ENCODE results near the gene LRRC61. TPM values are rescaled to one million over a fixed set of nuclear protein-coding genes. Genes with fewer than 3 reads are reported as not detected.

Gene LRRC61
- total RNA-seq, 2 donors from 2014 or later: 0.77 to 27.0 TPM

DNA sequence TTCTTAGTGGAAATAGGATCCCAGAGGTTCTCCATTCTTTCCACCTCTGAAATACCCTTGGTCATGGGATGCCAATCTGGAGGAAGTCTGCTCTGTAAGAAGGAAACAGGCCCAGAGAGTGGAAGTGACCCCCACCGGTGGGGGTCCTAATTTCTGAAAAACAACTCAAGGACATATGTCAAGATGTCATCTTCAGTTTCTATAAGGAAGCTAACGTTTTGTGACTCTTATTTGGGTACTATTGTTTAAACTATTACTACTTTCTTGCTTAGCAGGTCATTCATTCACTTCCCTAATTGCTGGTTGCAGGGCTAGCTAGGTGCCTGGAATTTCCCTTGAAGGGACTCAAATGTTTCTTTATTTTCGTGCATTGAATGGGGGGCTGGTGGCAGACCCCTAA is 54.0 kb downstream of the LRRC61 start:
- no peak for DNase-seq
- Mint-ChIP-seq H3K4me3 (no peak overlapping the region), H3K27me3 (ENCODE audit: insufficient read depth) (no peaks in the 10 kb centered on the region), H3K36me3 (ENCODE audit: low read depth) (peaks cover 26% of the 10 kb centered on the region), H3K9me3 (no peaks in the 10 kb centered on the region), H3K27ac (peak overlapping the region; percentile 91), H3K4me1 (peaks cover 63% of the 10 kb centered on the region)
- no peaks in the 10 kb centered on the region for H3K27me3 ChIP-seq (ENCODE audit: control insufficient read depth, insufficient read depth, low read length, poor library complexity, severe bottlenecking)
- no peak overlapping the region for H3K27ac ChIP-seq (ENCODE audit: low read depth, low read length)
- H3K4me1 ChIP-seq (ENCODE audit: control insufficient read depth, insufficient read depth, low read length): peaks cover 14% of the 10 kb centered on the region
- H3K9ac ChIP-seq (ENCODE audit: extremely low read depth, low read length, poor library complexity, severe bottlenecking): no peak overlapping the region
- 77 to 80% methylated on average over 1 to 3 of the region's 3 CpGs for WGBS, 2 experiments (ENCODE audit: insufficient coverage in 1 of 2, insufficient read length in 1 of 2)
- H3K9me3 ChIP-seq (ENCODE audit: control insufficient read depth, low read length): no peaks in the 10 kb centered on the region
- TF ChIP-seq, protein P1, sequence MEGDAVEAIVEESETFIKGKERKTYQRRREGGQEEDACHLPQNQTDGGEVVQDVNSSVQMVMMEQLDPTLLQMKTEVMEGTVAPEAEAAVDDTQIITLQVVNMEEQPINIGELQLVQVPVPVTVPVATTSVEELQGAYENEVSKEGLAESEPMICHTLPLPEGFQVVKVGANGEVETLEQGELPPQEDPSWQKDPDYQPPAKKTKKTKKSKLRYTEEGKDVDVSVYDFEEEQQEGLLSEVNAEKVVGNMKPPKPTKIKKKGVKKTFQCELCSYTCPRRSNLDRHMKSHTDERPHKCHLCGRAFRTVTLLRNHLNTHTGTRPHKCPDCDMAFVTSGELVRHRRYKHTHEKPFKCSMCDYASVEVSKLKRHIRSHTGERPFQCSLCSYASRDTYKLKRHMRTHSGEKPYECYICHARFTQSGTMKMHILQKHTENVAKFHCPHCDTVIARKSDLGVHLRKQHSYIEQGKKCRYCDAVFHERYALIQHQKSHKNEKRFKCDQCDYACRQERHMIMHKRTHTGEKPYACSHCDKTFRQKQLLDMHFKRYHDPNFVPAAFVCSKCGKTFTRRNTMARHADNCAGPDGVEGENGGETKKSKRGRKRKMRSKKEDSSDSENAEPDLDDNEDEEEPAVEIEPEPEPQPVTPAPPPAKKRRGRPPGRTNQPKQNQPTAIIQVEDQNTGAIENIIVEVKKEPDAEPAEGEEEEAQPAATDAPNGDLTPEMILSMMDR (conservative IDR thresholded peaks at IDR 0.05): no peak
- no peak overlapping the region for H3K4me3 ChIP-seq (ENCODE audit: low read length)
- H3K36me3 ChIP-seq (ENCODE audit: control insufficient read depth, insufficient read depth, low read length): peaks cover 18% of the 10 kb centered on the region

- Histone ChIP-seq H3K27me3 (ENCODE audit: control insufficient read depth, insufficient read depth, low read length, poor library complexity, severe bottlenecking) (no peaks in the 10 kb centered on the region), H3K9ac (ENCODE audit: extremely low read depth, low read length, poor library complexity, severe bottlenecking) (no peak overlapping the region), H3K4me3 (ENCODE audit: low read length) (no peak overlapping the region), H3K9me3 (ENCODE audit: control insufficient read depth, low read length) (no peaks in the 10 kb centered on the region), H3K4me1 (ENCODE audit: control insufficient read depth, insufficient read depth, low read length) (peaks cover 15% of the 10 kb centered on the region), H3K36me3 (ENCODE audit: control insufficient read depth, insufficient read depth, low read length) (peaks cover 15% of the 10 kb centered on the region), H3K27ac (ENCODE audit: low read depth, low read length) (peak overlapping the region; percentile 99)
- H3K9me3 Mint-ChIP-seq: no peaks in the 10 kb centered on the region
- H3K4me3 Mint-ChIP-seq: peak overlapping the region; percentile 93
- H3K27me3 Mint-ChIP-seq (ENCODE audit: insufficient read depth): no peaks in the 10 kb centered on the region
- DNase-seq: no peak
- H3K27ac Mint-ChIP-seq: peak overlapping the region; percentile 91
- TF ChIP-seq, protein P1 (conservative IDR thresholded peaks at IDR 0.05): no peak
- 82 to 100% methylated on average over 2 to 4 of the region's 4 CpGs for WGBS, 2 experiments (ENCODE audit: insufficient coverage in 1 of 2, insufficient read length in 1 of 2)
- H3K4me1 Mint-ChIP-seq: peaks cover 66% of the 10 kb centered on the region
- H3K36me3 Mint-ChIP-seq (ENCODE audit: low read depth): peaks cover 22% of the 10 kb centered on the region
Observed at GRCh38 chr7:150377635-150378034, 54.5 kb downstream of the LRRC61 start.

- no peaks in the 10 kb centered on the region for H3K9me3 Mint-ChIP-seq
- DNase-seq: peak; percentile 97
- H3K27me3 Mint-ChIP-seq (ENCODE audit: insufficient read depth): no peaks in the 10 kb centered on the region
- H3K27ac Mint-ChIP-seq: peak overlapping the region; percentile 91
- H3K4me3 ChIP-seq (ENCODE audit: low read length): peak overlapping the region; percentile 92
- peaks cover 15% of the 10 kb centered on the region for H3K36me3 Mint-ChIP-seq (ENCODE audit: low read depth)
- TF ChIP-seq, protein P1 (conservative IDR thresholded peaks at IDR 0.05): peak; percentile 59
- H3K9ac ChIP-seq (ENCODE audit: extremely low read depth, low read length, poor library complexity, severe bottlenecking): peak overlapping the region; percentile 89
- peak overlapping the region; percentile 99 for H3K27ac ChIP-seq (ENCODE audit: low read depth, low read length)
- 3 to 9% methylated on average over 14 to 32 of the region's 32 CpGs for WGBS, 2 experiments (ENCODE audit: insufficient coverage in 1 of 2, insufficient read length in 1 of 2)
- H3K4me1 ChIP-seq (ENCODE audit: control insufficient read depth, insufficient read depth, low read length): peaks cover 20% of the 10 kb centered on the region
- peaks cover 10% of the 10 kb centered on the region for H3K36me3 ChIP-seq (ENCODE audit: control insufficient read depth, insufficient read depth, low read length)
- no peaks in the 10 kb centered on the region for H3K9me3 ChIP-seq (ENCODE audit: control insufficient read depth, low read length)
- peak overlapping the region; percentile 93 for H3K4me3 Mint-ChIP-seq
- no peaks in the 10 kb centered on the region for H3K27me3 ChIP-seq (ENCODE audit: control insufficient read depth, insufficient read depth, low read length, poor library complexity, severe bottlenecking)
- H3K4me1 Mint-ChIP-seq: peaks cover 66% of the 10 kb centered on the region
Observed at GRCh38 chr7:150378115-150378852, 55.1 kb downstream of the LRRC61 start.

Data from endodermal cell (in vitro differentiated cells).